ENCODE data around the gene F7.

DNA sequence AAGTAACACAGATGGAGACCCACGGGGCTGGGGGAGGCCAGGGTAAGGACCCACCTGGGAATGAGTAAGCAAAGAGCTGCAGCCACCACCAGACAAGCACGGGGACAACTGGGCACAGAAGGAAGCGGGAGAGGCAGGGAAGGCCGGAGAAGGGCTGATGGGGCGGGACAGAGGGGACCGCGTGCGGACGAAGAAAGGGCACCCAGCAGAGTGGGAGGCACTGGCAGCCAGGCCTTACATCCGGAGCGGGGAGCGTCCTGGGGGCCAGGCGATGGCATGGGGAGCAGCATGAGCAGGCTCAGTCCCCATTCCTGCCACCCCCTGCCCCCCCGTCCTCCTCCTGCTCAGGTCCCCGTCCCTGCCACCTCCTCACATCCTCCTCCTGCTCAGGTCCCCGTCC, 55.8 kb downstream of the F7 start:
- TF ChIP-seq, protein P1, sequence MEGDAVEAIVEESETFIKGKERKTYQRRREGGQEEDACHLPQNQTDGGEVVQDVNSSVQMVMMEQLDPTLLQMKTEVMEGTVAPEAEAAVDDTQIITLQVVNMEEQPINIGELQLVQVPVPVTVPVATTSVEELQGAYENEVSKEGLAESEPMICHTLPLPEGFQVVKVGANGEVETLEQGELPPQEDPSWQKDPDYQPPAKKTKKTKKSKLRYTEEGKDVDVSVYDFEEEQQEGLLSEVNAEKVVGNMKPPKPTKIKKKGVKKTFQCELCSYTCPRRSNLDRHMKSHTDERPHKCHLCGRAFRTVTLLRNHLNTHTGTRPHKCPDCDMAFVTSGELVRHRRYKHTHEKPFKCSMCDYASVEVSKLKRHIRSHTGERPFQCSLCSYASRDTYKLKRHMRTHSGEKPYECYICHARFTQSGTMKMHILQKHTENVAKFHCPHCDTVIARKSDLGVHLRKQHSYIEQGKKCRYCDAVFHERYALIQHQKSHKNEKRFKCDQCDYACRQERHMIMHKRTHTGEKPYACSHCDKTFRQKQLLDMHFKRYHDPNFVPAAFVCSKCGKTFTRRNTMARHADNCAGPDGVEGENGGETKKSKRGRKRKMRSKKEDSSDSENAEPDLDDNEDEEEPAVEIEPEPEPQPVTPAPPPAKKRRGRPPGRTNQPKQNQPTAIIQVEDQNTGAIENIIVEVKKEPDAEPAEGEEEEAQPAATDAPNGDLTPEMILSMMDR (IDR thresholded peaks at IDR 0.05), result no peak
- no peak for TF ChIP-seq POLR2A (IDR thresholded peaks at IDR 0.05)
